ENCODE data around the gene TMEM232. TPM values are rescaled to one million over a fixed set of nuclear protein-coding genes. Genes with fewer than 3 reads are reported as not detected.

TMEM232 gene
- total RNA-seq, 1 experiment from 2014 or later: 1.6 TPM

- Histone ChIP-seq H2AFZ (ENCODE audit: low read length) (no peak overlapping the region), H2BK5ac (ENCODE audit: insufficient read length, low read length) (no peak overlapping the region), H2AK5ac (ENCODE audit: insufficient read length, low read length) (no peak overlapping the region), H3K9ac (ENCODE audit: extremely low read depth, insufficient read length, low read length) (no peak overlapping the region), H3K79me1 (ENCODE audit: insufficient read depth, low read depth, low read length, poor library complexity, severe bottlenecking) (no peaks in the 10 kb centered on the region), H3K23me2 (ENCODE audit: insufficient read length, low read depth, low read length, poor library complexity, severe bottlenecking) (no peaks in the 10 kb centered on the region), H3K18ac (ENCODE audit: insufficient read length, low read depth, low read length) (no peak overlapping the region), H2BK20ac (ENCODE audit: low read depth, low read length, poor library complexity, severe bottlenecking) (no peak overlapping the region), H4K91ac (ENCODE audit: insufficient read length, low read depth, low read length) (no peak overlapping the region), H2BK15ac (ENCODE audit: low read depth, low read length) (no peak overlapping the region), H4K5ac (ENCODE audit: insufficient read length, low read depth, low read length) (no peak overlapping the region), H3K4me2 (ENCODE audit: insufficient read depth, insufficient read length, low read length) (no peak overlapping the region), H3K56ac (ENCODE audit: insufficient read length, low read depth, low read length) (no peak overlapping the region), H4K8ac (replicated peaks; ENCODE audit: insufficient read length, low read depth, low read length) (no peak overlapping the region), H4K20me1 (ENCODE audit: control insufficient read depth, insufficient read depth, insufficient read length) (no peaks in the 10 kb centered on the region), H3K23ac (ENCODE audit: insufficient read length, low read depth, low read length) (no peak overlapping the region), H2BK12ac (ENCODE audit: insufficient read length, low read depth, low read length) (no peak overlapping the region), H3T11ph (ENCODE audit: low read length) (no peak overlapping the region), H3K27ac (ENCODE audit: insufficient read length, low read depth, low read length) (no peak overlapping the region), H3K14ac (ENCODE audit: insufficient read depth, low read length) (no peak overlapping the region), H2BK120ac (ENCODE audit: low read depth, low read length, poor library complexity, severe bottlenecking) (no peak overlapping the region), H3K4ac (ENCODE audit: low read depth, low read length) (no peak overlapping the region), H3K9me3 (ENCODE audit: control insufficient read depth, low read depth, low read length) (no peaks in the 10 kb centered on the region), H3K27me3 (ENCODE audit: insufficient read depth, low read length) (no peaks in the 10 kb centered on the region), H3K79me2 (ENCODE audit: insufficient read depth, low read length) (no peaks in the 10 kb centered on the region), H3K4me1 (ENCODE audit: insufficient read depth, low read length) (no peaks in the 10 kb centered on the region)
- no peak for DNase-seq
- no peaks in the 10 kb centered on the region for H3K27me3 Mint-ChIP-seq (ENCODE audit: low read depth)
- H3K36me3 Mint-ChIP-seq (ENCODE audit: insufficient read depth in 1 of 3, low read depth in 3 of 3): no peaks in the 10 kb centered on the region
- H3K27ac Mint-ChIP-seq: no peak overlapping the region
- WGBS (ENCODE audit: extremely low coverage, insufficient read length, low lambda C conversion rate): no CpG with 5 or more reads among the region's 1 CpG
- no peak for TF ChIP-seq CTCF (conservative IDR thresholded peaks at IDR 0.05)
- H3K4me1 Mint-ChIP-seq: peaks cover 4 to 9% of the 10 kb centered on the region in 2 experiments; a peak in 3 of 4 replicates
- no peak overlapping the region for H3K4me3 Mint-ChIP-seq
- no peaks in the 10 kb centered on the region for H3K9me3 Mint-ChIP-seq
Observed at GRCh38 chr5:110545716-110546115, 180.8 kb downstream of the TMEM232 start.

Measured in H9 (cell line).